ENCODE data around the gene LRIT3.

LRIT3 gene

GRCh38 chr4:109912706-109913595 lies 65.0 kb downstream of the LRIT3 start, which contains the start of gene EGF:
Gene EGF (plus strand): TSS chr4:109912883. CDS start chr4:109913336, 453 bp downstream.
- no peak for DNase-seq

DNA sequence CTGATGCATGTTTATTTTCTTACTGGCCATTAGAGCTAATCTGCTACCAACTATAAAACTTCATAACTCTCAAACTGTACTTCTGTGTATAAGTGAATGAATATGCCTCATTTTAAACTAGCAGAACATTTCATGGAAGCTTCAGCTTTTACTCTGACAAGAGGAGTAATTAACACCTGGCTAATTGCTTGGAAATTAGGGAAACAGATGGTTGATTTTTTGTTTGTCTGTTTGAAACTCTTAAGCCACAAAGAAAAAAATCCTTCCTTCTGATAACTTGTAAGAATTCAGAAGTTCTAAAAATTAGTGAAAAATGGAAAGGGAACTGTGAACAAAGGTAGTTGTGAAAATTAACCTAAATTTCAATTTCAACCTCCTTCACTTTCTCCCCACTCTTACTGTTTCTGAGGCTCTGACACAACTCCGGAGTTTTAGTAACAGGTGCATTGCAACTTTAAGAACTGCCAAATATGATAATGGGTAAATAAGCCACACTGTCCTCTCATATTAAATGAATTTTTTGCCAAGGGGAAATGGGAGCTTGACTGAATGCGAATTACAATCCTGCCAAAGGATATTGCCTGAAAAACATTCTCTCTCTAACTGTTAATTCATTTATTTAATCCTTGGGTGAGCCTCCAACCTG lies 65.8 kb downstream of the LRIT3 start:
- DNase-seq = no peak

- no peak for DNase-seq
Observed at GRCh38 chr4:109914322-109914721, 66.4 kb downstream of the LRIT3 start.

GRCh38 chr4:109915385-109916026 lies 67.6 kb downstream of the LRIT3 start:
- no peak for DNase-seq

DNA sequence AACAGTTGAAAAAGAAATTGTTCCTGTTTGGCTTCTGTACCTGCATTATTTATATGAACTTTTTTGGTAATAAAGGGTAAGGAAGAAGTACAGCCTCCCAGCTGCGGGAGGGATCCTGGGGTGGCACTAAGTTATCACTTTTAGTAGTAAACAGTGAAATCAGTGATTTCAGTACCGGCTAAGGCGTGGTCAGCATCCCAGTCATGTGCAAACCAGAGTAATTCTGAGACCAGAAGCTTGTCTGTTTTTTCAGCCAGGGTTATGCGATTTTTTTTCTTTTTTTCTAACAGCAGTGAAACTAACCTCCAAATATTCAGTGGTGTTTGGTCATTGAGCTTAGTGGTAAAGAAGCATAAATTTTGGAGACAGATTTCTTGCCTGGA lies 68.1 kb downstream of the LRIT3 start:
- peak; percentile 46 for DNase-seq

DNA sequence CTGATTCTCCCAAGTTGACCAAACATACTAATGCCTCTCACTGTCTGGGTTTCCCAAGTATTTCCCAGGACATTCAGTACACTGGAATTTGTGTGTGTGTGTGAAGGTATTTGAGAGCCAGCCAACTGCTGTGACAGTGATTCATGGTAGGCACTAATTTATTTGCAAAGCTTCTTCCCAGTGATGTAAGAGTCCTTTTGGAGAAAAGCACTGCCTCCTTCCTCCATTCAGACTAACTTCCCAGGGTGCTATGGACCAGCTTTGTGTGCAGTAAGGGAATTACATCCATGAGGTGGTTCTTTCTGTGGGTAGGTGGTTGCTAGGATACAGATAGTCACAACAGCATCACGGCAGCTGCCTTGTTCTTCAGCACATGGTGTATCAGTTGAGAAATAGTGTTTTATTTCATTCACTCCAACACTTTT lies 73.5 kb downstream of the LRIT3 start:
- DNase-seq = no peak

All from activated CD4-positive, alpha-beta T cell treated with anti-CD3 and anti-CD28 coated beads, Interleukin-10, Interleukin-2, amounts not matched to agents 100 ng/mL and 50 ng/mL, durations not matched to agents 16 hours and 8 hours (primary cell).